ENCODE data around the gene COL28A1.

The COL28A1 gene

DNA sequence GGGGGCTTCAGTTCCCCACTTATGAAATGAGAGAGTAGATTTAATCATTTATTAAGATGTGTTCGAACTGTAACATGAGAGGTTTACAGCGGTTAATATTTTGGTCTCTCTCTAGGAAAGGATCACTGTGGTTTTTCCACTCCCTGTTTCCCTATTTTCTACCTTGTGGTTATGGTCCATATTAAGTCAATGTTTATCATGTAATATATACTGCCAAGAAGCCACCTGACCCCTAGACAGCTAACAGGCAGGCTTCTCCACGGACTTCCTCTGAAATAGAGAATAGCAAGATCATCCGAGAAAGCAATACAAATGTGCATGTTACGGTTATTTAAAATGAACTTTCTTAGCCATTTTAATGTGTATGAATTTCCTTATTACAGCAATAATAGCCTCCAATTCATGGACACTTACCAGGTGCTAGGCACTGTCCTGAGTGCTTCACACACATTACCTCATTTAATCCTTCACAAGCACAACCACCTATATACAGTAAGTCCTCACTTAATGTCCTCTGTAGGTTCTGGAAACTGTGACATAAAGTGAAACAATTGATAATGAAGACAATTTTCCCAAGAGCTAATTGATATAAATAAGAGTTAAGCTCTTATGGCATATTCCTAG lies 835 bp upstream of the COL28A1 start:
- no peak for DNase-seq (ENCODE audit: low read depth, low spot score)
- no peak overlapping the region for H3K9ac ChIP-seq (ENCODE audit: insufficient read length, low read depth)
- no peaks in the 10 kb centered on the region for H3K36me3 ChIP-seq (ENCODE audit: insufficient read depth, insufficient read length, low read length)
- no peaks in the 10 kb centered on the region for H3K27me3 ChIP-seq (ENCODE audit: insufficient read depth, insufficient read length)
- H3K9me3 ChIP-seq (ENCODE audit: insufficient read depth, low read length), result no peaks in the 10 kb centered on the region
- TF ChIP-seq YY1 (IDR thresholded peaks at IDR 0.05; ENCODE audit: insufficient read depth, insufficient read length) (no peak), ZNF274 (IDR thresholded peaks at IDR 0.05; ENCODE audit: low read depth, low read length) (no peak), SUZ12 (IDR thresholded peaks at IDR 0.05; ENCODE audit: extremely low read depth, insufficient read depth, insufficient read length) (no peak)
- no peak overlapping the region for H3K4me3 ChIP-seq (ENCODE audit: insufficient read length, low read depth)
- no peaks in the 10 kb centered on the region for H3K4me1 ChIP-seq (ENCODE audit: insufficient read depth, insufficient read length)

DNA sequence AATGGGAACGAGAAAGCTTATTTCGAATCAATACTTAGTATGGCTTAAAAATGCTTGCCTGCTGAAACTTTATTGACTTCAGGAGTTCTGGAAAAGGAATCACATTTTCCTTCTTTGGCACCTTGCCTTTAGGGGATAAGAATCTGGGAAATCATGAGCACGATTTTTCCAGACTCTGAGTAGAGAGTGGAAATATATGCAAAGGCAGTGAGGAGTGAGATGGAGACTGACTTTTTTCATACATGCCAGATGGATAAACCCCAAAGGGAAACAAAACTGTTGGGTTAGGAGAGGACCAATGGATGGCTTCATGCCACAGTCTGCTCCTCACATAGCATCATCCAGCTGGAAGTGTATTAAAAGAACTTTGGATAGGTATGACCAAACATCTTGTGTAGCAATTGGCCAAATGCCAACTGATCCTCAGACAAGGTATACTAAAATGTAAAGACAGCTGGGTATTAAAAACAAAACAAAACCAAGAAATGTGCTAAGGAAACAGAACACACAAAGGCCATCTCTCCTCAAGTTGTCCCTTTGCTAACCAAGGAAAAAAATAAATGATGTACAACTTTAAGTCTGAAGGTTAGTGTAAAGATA lies 1.7 kb downstream of the COL28A1 start:
- H3K36me3 ChIP-seq (ENCODE audit: insufficient read depth, insufficient read length, low read length), result no peaks in the 10 kb centered on the region
- H3K9me3 ChIP-seq (ENCODE audit: insufficient read depth, low read length), result no peaks in the 10 kb centered on the region
- TF ChIP-seq ZNF274 (IDR thresholded peaks at IDR 0.05; ENCODE audit: low read depth, low read length) (no peak), YY1 (IDR thresholded peaks at IDR 0.05; ENCODE audit: insufficient read depth, insufficient read length) (no peak), SUZ12 (IDR thresholded peaks at IDR 0.05; ENCODE audit: extremely low read depth, insufficient read depth, insufficient read length) (no peak)
- no peaks in the 10 kb centered on the region for H3K4me1 ChIP-seq (ENCODE audit: insufficient read depth, insufficient read length)
- H3K4me3 ChIP-seq (ENCODE audit: insufficient read length, low read depth), result no peak overlapping the region
- DNase-seq (ENCODE audit: low read depth, low spot score), result no peak
- no peak overlapping the region for H3K9ac ChIP-seq (ENCODE audit: insufficient read length, low read depth)
- no peaks in the 10 kb centered on the region for H3K27me3 ChIP-seq (ENCODE audit: insufficient read depth, insufficient read length)

DNA sequence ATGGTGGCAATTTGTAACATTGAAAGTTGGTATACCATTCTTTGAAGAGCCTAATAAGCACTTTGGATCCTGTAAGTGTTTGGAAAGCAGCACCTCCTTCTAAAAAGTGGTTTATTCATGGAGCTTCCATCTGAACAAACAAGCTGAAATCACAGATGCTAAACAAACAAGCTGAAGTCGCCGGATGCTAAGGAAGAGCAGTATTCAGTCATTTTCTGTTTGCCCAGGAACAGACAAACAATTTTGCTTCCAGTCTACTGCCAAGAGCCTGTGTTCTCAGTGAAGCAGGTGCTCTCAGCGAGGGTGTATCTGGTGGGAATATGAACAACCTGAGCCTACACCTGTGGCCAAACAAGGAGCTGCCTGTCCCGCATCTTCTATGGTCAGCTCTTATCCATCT lies 6.3 kb downstream of the COL28A1 start:
- no peaks in the 10 kb centered on the region for H3K4me1 ChIP-seq (ENCODE audit: insufficient read depth, insufficient read length)
- H3K27me3 ChIP-seq (ENCODE audit: insufficient read depth, insufficient read length), result no peaks in the 10 kb centered on the region
- no peak for TF ChIP-seq SUZ12 (IDR thresholded peaks at IDR 0.05; ENCODE audit: extremely low read depth, insufficient read depth, insufficient read length)
- TF ChIP-seq YY1 (IDR thresholded peaks at IDR 0.05; ENCODE audit: insufficient read depth, insufficient read length), result no peak
- TF ChIP-seq ZNF274 (IDR thresholded peaks at IDR 0.05; ENCODE audit: low read depth, low read length), result no peak
- H3K9me3 ChIP-seq (ENCODE audit: insufficient read depth, low read length), result no peaks in the 10 kb centered on the region
- no peak for DNase-seq (ENCODE audit: low read depth, low spot score)
- no peaks in the 10 kb centered on the region for H3K36me3 ChIP-seq (ENCODE audit: insufficient read depth, insufficient read length, low read length)
- H3K9ac ChIP-seq (ENCODE audit: insufficient read length, low read depth), result no peak overlapping the region
- H3K4me3 ChIP-seq (ENCODE audit: insufficient read length, low read depth), result no peak overlapping the region

- no peak for TF ChIP-seq YY1 (IDR thresholded peaks at IDR 0.05; ENCODE audit: insufficient read depth, insufficient read length)
- no peak for TF ChIP-seq SUZ12 (IDR thresholded peaks at IDR 0.05; ENCODE audit: extremely low read depth, insufficient read depth, insufficient read length)
- no peak for TF ChIP-seq ZNF274 (IDR thresholded peaks at IDR 0.05; ENCODE audit: low read depth, low read length)
- Histone ChIP-seq H3K9me3 (ENCODE audit: insufficient read depth, low read length) (no peaks in the 10 kb centered on the region), H3K4me3 (ENCODE audit: insufficient read length, low read depth) (no peak overlapping the region), H3K36me3 (ENCODE audit: insufficient read depth, insufficient read length, low read length) (no peaks in the 10 kb centered on the region), H3K27me3 (ENCODE audit: insufficient read depth, insufficient read length) (no peaks in the 10 kb centered on the region), H3K9ac (ENCODE audit: insufficient read length, low read depth) (no peak overlapping the region), H3K4me1 (ENCODE audit: insufficient read depth, insufficient read length) (no peaks in the 10 kb centered on the region)
- no peak for DNase-seq (ENCODE audit: low read depth, low spot score)
These were observed 8.6 kb downstream of the COL28A1 start for GRCh38 chr7:7527047-7527446.

GRCh38 chr7:7526006-7526405 lies 9.7 kb downstream of the COL28A1 start:
- DNase-seq (ENCODE audit: low read depth, low spot score), result no peak
- H3K9me3 ChIP-seq (ENCODE audit: insufficient read depth, low read length), result no peaks in the 10 kb centered on the region
- TF ChIP-seq SUZ12 (IDR thresholded peaks at IDR 0.05; ENCODE audit: extremely low read depth, insufficient read depth, insufficient read length), result no peak
- no peak for TF ChIP-seq ZNF274 (IDR thresholded peaks at IDR 0.05; ENCODE audit: low read depth, low read length)
- TF ChIP-seq YY1 (IDR thresholded peaks at IDR 0.05; ENCODE audit: insufficient read depth, insufficient read length), result no peak
- H3K27me3 ChIP-seq (ENCODE audit: insufficient read depth, insufficient read length), result no peaks in the 10 kb centered on the region
- H3K9ac ChIP-seq (ENCODE audit: insufficient read length, low read depth), result no peak overlapping the region
- no peaks in the 10 kb centered on the region for H3K4me1 ChIP-seq (ENCODE audit: insufficient read depth, insufficient read length)
- no peak overlapping the region for H3K4me3 ChIP-seq (ENCODE audit: insufficient read length, low read depth)
- no peaks in the 10 kb centered on the region for H3K36me3 ChIP-seq (ENCODE audit: insufficient read depth, insufficient read length, low read length)

DNA sequence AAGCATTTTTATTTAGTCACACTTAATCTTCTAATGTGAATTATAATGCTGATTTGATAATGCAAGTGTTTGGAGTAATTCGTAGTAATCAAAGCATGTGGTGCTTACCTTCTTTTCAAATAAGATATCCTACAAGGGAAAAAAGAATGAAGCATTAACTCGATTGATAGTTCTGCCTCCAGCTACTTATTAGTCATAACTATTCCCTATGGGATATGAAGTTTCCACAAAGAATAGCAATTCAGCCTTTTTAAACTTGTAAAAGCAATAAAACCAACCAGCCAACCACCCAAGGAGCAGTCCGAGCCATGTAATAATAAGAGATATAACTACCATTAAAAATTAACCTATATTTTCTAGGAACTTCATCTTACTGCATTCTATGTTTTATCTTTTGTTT lies 11.6 kb downstream of the COL28A1 start:
- H3K27me3 ChIP-seq (ENCODE audit: insufficient read depth, insufficient read length), result no peaks in the 10 kb centered on the region
- no peak for DNase-seq (ENCODE audit: low read depth, low spot score)
- no peak overlapping the region for H3K9ac ChIP-seq (ENCODE audit: insufficient read length, low read depth)
- no peaks in the 10 kb centered on the region for H3K9me3 ChIP-seq (ENCODE audit: insufficient read depth, low read length)
- TF ChIP-seq SUZ12 (IDR thresholded peaks at IDR 0.05; ENCODE audit: extremely low read depth, insufficient read depth, insufficient read length) (no peak), YY1 (IDR thresholded peaks at IDR 0.05; ENCODE audit: insufficient read depth, insufficient read length) (no peak), ZNF274 (IDR thresholded peaks at IDR 0.05; ENCODE audit: low read depth, low read length) (no peak)
- no peak overlapping the region for H3K4me3 ChIP-seq (ENCODE audit: insufficient read length, low read depth)
- H3K4me1 ChIP-seq (ENCODE audit: insufficient read depth, insufficient read length), result no peaks in the 10 kb centered on the region
- H3K36me3 ChIP-seq (ENCODE audit: insufficient read depth, insufficient read length, low read length), result no peaks in the 10 kb centered on the region

- Histone ChIP-seq H3K9me3 (ENCODE audit: insufficient read depth, low read length) (no peaks in the 10 kb centered on the region), H3K9ac (ENCODE audit: insufficient read length, low read depth) (no peak overlapping the region), H3K4me1 (ENCODE audit: insufficient read depth, insufficient read length) (no peaks in the 10 kb centered on the region), H3K4me3 (ENCODE audit: insufficient read length, low read depth) (no peak overlapping the region), H3K36me3 (ENCODE audit: insufficient read depth, insufficient read length, low read length) (no peaks in the 10 kb centered on the region), H3K27me3 (ENCODE audit: insufficient read depth, insufficient read length) (no peaks in the 10 kb centered on the region)
- TF ChIP-seq ZNF274 (IDR thresholded peaks at IDR 0.05; ENCODE audit: low read depth, low read length) (no peak), SUZ12 (IDR thresholded peaks at IDR 0.05; ENCODE audit: extremely low read depth, insufficient read depth, insufficient read length) (no peak), YY1 (IDR thresholded peaks at IDR 0.05; ENCODE audit: insufficient read depth, insufficient read length) (no peak)
- no peak for DNase-seq (ENCODE audit: low read depth, low spot score)
These were observed 13.3 kb downstream of the COL28A1 start for GRCh38 chr7:7522421-7522820.

Data from NT2/D1 (cell line).